HG02759 (cell line): Measurements from ENCODE around the gene ST3GAL4.
"Not testable (repeated sequence)": the region's sequence is repeated elsewhere in the genome, so short reads cannot be mapped to it uniquely, and the experiment has no call there.

Source experiments
- ATAC-seq: cut with Tn5 transposase; IDR thresholded peaks from one replicate; pipeline ENCODE4 v1.9.1; 2021; ENCODE audit warnings: mild to moderate bottlenecking, moderate library complexity; ENCODE audit not compliant: unreplicated experiment

ST3GAL4 gene

DNA sequence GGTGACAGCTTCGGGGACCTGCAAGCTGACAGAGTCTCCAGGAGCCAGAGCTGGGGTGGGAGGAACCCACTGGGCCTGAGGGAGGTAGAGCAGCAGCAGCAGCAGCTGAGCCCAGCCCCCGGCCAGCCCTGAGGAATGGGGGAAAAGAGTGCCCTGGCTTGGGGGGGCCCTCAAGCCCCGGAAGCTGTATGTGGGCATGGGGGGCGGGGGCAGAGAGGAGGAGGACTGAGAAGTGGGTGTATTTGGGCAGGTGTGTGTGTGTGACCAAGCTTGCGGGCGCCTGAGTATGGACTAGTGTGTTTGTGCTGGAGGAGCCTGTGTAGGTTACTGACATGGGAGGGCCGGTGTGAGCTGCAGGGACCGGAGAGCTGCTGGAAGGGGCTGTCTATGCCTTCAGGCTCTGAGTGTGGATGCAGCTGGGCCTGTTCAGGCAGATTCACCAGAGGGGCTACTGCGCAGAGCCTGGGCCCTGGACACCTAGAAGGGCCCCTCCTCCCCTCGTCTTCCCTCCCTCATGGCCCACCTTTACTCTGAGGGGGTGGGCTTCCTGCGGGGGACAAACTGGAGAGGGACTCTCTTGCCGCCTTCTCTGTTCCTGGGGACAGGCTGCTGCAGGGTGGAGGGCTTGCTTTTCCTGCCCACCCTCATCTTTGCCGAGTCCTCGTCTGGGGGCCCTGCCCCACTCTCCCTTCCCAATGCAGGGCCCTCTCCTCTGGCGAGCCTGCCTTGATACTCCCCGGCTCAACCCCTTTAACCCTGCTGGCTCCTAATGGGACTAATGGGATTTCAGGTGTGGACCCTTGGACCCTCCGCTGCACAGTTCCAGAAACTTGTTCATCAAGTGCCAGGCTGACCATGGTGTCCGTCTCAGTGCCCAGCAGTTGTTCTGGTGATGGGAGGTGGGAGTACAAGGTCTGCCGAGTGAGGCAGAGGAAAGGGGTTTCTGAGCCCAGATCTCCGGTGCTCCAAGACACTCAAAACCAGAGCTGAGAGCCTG lies 28.2 kb downstream of the ST3GAL4 start:
- no peak for ATAC-seq

DNA sequence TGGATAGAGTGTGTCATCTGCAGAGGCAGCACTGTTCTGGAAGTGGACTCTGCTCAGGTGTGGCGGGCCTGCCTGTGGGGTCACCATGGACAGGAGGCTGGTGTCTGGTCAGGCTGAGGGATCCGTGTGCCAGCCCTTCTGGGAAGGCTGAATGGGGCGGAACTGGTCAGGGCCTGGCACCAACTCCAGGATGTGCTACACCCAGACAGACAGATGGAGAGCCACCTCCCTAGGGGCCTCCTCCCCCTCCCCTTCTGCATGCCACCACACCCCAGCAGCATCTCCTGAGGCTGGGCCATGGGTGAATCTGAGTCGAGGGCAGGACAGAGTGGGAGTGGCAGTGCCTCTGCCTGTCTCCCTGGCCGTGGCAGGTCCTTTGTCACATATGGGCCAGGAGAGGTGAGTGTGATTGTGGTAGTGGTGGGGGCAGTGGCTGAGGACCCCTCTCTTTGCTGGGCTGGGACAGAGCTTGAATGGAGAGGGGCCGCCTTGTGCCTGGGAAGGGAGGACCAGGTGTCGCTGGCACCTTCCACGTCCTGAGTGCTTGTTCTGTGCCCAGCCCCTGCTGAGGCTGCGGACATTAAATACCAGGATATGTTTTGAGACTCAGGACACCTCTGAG lies 29.1 kb downstream of the ST3GAL4 start:
- no peak for ATAC-seq

DNA sequence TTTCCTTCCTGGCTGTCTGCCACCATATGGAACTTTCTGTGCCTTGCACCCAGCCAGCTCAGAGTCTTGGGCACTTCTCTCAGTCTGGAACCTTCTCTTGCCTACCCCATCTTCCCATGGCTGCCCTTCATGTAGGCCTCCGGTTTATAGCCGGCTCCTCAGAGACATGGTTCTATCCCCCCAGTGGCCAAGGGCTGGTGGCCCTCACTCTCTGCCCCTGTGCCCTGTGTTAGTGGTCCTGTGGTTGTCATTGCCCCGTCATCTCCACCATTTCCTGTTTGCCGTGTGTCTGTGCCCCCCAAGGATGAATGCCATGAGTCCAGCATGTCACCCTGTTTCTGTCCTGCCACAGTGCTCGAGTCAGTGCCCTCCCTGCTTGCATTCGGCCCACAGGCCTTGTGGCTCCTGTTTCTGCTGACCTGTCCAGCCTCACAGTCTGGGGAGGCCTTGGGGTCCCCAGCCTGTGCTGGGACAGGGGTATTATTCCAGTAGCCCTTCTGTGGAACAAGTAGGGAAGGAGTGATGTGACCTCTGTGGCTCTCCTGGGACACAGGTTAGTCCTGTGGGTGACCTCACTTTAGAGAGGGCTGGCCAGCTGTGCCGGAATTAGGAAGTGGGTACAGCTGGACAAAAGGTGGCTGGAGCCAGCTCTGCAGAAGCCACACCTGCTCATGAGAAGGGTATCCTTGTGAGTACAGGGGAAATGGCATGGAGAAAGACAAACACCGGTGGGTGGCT lies 30.7 kb downstream of the ST3GAL4 start:
- ATAC-seq, result no peak

DNA sequence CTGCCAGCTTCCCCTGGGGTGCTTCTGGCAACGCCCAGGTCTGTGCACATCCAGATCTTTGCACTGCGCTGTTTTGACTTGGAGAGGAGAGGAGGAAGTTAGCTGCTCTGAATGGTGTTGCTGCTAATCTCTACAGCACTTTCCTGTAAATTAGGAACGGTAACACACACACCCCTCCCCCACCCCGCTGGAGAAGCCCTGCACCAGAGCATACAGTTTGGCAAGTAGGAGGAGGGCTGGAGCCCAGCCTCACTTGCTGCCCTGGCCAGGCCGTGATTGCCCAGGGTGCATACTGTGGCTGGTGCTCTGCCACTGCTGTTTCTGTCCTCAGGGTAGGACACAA lies 31.2 kb downstream of the ST3GAL4 start:
- not testable (repeated sequence) for ATAC-seq

DNA sequence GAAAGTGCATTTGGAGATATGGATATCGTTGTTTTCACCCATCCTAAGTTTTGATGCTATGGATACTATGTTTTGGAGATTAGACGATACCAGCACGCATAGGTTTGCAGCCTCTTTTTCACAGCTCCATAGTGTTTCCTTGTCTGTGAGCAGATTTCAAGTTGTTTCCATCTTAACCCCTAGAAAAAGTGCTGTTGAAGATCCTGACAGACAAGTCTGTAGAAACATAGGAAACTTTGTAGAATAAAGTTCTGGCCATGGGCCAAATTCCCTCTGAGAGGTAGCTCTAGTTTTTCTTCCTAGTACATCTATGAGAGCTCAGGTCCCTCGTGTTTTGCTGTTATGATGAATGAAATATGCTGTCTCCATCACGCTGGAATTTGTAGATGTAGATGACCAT lies 32.4 kb downstream of the ST3GAL4 start:
- ATAC-seq, result no peak

DNA sequence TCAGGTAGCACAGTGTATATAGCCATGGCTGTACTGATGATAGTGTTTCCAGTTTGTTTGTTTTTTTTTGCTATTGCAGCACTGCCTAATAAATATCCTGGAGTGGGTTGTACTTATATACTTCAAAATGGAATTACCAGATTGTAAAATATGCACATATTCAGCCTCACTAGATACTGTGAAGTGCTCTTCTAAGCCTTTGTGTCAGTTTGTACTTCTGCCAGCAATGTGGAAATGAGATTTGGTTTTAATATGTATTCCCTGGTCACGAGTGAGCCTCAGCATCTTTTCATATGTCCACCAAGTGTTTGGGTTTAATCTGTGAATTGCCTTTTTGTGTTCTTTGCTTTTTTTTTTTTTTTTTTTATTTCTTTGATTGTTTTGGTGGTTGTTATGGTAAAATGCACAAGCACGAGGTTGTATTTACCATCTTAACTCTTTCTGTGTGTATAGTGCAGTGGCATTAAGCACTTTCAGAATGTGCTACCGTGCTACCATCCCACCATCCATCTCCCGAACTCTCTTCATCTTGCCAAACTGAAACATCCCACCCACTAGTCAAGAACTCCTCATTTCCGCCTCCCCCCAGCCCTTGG lies 34.9 kb downstream of the ST3GAL4 start:
- ATAC-seq, result no peak

DNA sequence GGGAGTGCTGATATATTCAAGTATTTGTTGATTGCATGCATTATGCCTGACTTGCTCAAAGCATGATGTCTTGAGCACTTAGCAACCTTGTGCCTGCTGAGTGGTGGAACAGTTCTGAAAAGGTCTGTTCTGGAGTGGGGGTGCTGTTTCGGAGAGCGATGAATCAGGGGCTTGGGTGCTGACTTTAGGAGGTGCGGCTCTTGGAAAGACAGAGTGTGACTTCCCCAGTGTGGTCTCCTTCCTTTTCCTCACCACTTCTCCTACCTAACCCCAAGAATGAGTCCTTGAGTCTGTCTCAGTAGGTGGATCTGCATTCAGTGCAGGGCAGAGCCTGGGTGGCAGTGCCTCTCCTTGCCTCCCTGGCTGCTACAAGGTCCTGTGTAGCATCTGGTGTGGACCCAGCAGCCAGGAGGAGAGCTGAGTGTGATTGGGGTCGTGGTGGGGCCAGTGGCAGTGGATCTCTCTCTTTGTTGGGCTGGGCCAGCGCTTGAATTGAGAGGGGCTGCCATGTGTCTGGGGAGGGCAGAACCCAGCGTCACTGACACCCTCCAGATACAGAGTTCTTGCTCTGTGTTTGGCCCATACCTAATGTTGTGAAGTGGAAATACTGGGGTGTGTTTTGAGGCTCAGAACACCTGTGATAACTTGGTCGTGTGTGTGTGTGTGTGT lies 35.9 kb downstream of the ST3GAL4 start:
- ATAC-seq, result no peak

DNA sequence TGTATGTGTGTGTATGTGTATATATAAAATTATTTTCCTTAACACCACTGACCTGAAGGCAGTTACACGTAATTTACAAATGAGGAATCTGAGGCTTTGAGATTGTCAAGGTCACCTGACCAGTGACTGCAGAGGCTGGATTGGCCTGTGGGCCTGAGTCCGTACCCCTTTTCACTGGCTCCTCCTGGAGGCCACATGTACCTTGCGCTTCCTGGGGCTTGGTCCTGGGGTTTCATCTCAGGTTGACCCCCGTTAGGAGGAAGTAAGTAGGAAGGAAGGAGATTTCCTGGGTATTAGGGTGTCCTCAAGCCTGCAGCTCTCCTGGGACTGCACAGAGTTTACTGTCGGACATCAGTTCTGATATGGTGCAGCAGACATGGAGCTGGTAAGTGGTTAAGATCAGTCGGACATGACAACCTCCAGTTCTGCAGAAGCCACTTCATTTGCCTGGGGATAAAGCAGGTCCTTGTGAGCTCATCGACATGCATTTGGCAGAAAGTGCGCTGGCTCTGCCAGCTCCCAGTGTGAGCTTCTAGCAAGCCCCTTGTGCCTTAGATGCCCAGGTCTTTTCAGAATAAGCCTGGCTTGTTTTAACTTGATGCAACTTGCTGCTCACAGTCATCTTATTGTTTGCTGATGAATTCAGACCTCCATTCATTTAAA lies 36.6 kb downstream of the ST3GAL4 start:
- peak; percentile 76 for ATAC-seq

DNA sequence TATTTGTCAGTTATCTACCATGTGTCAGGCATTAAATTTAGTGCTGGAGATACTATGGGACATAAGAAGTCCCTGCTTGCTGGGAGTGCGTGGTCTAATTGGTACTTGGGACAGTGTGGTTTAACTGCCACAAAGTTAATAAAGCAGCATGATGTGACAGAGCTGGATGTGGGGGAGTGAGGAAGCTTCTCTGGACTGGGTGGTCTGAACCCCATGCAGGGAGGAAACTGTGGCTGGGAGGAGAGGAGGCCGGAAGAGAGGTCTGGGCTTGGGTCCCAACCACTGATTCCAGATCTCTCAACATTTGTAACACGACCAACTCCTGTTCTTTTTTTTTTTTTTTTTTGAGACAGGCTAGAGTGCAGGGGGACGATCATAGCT lies 37.1 kb downstream of the ST3GAL4 start:
- peak; percentile 30 for ATAC-seq

DNA sequence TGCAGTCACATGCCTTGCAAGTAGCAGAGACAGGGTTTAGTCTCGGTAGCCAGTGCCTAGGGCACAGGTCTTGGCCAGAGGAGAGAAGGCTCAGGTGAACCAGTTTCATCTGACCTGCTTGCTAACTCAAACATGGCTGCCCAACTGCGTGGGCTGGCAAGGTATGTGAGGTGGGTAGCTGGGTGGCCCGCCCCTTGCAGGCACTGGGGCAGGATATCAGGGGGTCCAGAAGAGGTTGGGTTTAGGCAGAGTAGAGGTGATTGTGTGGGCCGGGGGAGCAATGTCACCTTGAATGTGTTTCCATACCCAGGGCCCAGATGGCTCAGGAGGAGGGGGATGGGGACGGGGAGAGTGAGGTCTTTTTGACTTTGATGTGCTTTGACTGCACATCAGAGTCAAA lies 37.7 kb downstream of the ST3GAL4 start:
- no peak for ATAC-seq

DNA sequence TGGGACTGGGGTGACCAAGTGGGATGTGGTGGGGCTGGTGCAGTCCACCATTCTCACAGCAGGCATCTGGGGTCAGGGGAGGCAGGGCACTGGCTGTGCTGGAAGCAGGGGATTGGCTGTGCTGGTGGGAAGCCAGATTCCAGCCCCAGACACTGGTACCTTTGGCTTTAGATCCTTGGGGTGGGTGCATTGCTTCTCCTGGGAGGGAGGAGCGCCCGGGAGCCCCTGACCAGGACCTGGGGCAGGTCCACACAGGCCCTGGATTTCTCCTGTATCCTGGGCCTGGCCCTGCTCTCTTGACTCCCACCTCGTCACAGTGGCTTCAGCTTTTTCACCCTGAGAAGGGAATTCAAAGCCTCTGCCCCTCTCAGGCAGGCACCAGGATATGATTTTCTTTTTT lies 38.5 kb downstream of the ST3GAL4 start:
- no peak for ATAC-seq

DNA sequence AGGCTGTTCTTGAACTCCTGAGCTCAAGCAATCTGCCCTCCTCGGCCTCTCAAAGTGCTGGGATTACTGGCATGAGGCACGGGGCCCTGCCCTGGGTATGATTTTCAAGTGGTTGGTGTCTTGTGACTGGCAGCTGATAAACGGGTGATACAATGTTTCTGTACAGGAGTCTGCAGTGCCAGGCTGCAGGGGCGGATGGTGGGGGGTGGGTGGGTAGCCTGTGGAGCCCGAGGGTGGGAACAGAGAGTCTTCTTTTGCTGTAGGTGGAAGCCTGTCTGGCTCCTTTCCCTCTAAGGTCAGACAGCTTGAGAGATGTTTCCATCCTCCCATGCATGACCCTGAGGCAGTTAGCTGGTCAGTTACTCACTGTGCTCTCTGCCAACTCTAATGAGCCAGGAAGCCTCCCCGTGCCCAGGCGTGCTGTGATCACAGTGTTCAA lies 39.2 kb downstream of the ST3GAL4 start:
- not testable (repeated sequence) for ATAC-seq

DNA sequence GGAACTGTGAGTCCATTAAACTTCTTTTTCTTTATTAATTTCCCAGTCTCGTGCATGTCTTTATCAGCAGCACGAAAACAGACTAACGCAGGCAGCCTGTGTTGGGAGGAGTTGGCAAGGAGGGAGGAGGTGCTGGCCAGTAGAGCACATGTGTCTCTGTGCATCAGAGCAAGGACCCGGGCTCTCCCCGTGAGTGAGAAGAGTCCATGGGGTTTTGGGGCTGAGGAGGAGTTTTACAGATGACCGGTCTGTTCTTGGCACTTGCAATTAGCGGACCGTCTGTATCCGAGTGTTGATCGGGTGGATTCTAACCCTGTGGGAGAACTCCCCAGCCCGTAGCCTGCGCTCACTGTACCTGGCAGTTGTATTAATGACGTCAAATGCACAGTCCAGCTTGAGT lies 40.3 kb downstream of the ST3GAL4 start:
- not testable (repeated sequence) for ATAC-seq

DNA sequence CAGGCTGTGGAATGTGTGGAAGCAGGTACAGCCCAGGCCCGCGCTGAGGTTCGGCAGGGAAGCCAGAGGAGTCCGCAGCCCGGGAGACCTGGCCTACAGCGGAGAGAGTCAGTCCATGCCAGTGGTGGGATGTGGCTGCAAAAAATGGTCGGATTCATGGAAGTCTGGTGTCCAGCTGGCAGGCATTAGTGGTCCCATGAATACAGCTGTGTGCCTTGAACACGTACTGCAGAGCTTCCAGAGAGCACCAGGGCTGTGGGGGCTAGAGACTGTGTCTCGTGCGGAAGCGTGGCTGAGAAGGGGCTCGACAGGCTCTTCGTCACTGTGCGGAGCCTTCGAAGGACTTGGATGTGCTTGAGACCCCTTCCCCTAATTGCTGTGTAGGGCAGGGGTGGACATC lies 40.8 kb downstream of the ST3GAL4 start:
- not testable (repeated sequence) for ATAC-seq

DNA sequence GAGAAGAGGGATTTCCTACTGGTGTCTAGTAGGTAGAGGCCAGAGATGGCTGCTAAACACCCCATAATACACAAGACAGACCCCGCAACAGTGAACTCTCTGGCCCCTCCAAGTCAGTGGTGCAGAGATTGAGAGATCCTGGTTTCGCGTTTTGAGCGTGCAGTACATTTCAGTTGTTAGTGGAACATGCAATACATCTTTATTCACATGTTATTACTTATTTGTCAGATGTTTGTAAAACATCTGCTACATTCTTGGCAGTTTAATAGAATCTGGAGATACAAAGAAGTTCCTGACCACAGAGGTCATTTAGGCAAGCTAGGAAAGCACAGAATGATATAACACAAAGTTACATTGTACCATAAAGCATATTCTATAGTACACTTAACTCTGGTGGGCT lies 41.5 kb downstream of the ST3GAL4 start:
- no peak for ATAC-seq

DNA sequence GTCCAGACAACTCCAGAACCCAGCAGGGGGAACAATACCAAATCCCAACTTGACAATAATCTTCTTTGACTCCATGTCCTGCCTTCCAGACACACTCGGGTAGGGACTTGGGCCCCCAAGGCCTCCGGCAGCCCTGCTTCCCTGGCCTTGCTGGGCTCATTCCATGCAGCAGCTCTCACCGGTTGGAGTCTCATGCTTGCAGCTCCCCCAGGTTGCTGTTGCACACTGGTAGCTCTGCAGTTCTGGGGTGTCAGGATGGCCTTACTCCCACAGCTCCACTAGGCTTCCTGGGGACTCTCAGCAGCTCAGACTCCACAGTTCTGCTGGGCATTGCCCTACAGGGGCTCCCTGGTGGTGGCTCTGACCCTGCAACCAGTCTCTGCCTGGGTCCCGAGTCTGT lies 42.8 kb downstream of the ST3GAL4 start:
- no peak for ATAC-seq

DNA sequence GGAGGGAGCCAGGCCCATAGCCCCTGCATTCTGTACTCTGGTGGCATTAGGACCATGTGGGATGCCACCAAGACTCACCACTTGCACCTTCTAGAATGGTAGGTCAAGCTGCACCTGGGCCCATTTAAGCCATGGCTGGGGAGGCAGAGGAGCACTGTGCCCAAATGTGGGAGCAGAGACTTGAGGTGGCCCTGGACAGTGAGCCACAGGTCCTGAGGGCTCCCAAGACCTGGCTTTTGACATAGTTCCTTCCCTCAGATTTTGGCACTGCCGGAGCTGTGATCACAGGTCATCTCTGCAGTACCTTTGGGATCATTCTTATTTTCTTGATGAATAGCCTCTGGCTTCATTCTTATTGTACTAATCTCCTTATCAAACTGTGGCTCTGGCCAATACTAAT lies 43.2 kb downstream of the ST3GAL4 start:
- no peak for ATAC-seq

DNA sequence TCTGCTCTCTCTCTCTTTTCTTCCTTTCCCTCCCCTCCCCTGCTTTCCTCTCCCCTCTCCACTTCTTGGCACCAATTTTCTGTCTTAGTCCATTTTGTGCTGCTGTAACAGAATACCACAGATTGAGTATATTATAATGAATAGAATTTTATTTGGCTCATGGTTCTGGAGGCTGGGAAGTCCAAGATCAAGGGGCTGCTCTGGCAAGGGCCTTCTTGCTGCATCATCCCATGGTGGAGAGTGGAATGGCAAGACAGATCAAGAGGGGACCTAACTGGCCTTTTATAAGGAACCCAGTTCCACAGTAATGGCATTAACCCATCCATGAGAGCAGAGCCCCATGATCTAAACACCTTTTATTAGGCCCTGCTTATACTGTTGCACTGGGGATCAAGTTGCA lies 44.5 kb downstream of the ST3GAL4 start:
- no peak for ATAC-seq

DNA sequence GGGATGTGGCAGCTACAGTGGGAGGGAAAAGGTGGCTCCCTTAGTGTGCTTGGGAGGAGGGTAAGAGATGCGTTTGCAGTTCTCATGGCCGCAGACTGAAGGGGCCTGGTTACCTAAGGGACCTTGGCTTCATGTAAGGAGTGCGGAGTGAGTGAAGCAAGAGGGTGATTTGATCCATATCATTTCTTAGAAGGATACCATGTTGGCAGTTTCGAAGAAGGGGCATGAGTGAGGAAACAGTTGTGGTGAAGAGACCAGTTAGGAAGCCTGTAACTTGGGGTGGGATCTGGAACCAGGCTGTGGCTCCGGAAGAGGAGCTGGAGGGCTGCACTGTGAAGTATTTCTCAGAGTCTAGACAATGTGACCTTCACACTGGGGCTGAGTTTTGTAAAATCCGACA lies 45.0 kb downstream of the ST3GAL4 start:
- no peak for ATAC-seq

DNA sequence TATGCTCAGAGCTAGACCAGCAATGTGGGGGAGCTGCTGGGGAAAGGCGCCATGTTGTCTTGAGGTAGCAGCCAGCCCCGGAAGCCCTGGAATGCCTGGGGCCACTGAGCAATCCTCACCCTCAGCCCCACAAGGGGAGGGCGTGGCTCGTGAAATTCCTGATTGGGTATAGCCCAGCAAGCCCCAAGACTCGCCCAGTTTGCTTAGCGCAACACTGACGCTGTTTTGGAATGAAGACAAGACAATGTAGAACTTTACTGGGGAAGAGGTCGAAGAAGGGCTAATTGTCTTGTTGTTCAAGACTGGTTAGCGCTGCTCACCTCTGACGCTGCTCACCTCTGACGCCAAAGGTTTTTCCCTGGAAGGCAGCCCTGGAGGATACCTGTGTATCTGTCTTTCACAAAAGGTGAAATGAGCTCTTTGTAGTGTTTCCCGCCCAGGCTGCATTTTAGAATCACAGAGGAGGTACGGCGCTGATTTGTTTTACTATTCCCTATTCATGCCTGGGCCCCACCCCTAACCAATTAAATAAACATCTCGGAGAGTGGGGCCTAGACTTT lies 47.6 kb downstream of the ST3GAL4 start:
- ATAC-seq, result no peak
